OCI-LY1 (cell line): ENCODE results near the gene CFAP47.

Experiments
- H2AFZ ChIP-seq: fragments of 200-600 bp; sonication (generic), shearing (Covaris generic); 2 replicates; pipeline ENCODE4 v1.6.0; 2014; ENCODE audit warnings: antibody characterized with exemption, mild to moderate bottlenecking, low read length
- H3F3A ChIP-seq: fragments of 200-600 bp; sonication (generic), shearing (Covaris generic); 2 replicates; pipeline ENCODE4 v1.6.0; 2014; ENCODE audit warnings: mild to moderate bottlenecking, antibody characterized with exemption, low read length, moderate library complexity; ENCODE audit not compliant: insufficient read depth
- H3K27ac ChIP-seq: fragments of 200-600 bp; sonication (generic); 2 replicates; pipeline ENCODE4 v1.5.1; 2014; ENCODE audit warnings: low read length, mixed run types, mild to moderate bottlenecking, low read depth; ENCODE audit not compliant: poor library complexity, severe bottlenecking
- H3K27me3 ChIP-seq: fragments of 200-600 bp; sonication (generic); 2 replicates; pipeline ENCODE4 v1.6.0; 2014; ENCODE audit warnings: antibody characterized with exemption, mild to moderate bottlenecking, low read length, moderate library complexity; ENCODE audit not compliant: insufficient read depth
- H3K36me3 ChIP-seq: fragments of 200-600 bp; sonication (generic); 2 replicates; pipeline ENCODE4 v1.6.1; 2014; ENCODE audit warnings: mild to moderate bottlenecking, antibody characterized with exemption, low read length, moderate library complexity, mixed read lengths; ENCODE audit not compliant: insufficient read depth
- H3K4me1 ChIP-seq: fragments of 200-600 bp; sonication (generic); 2 replicates; pipeline ENCODE4 v1.5.1; 2014; ENCODE audit warnings: mild to moderate bottlenecking, low read length, moderate library complexity; ENCODE audit not compliant: insufficient read depth, severe bottlenecking
- H3K4me2 ChIP-seq: fragments of 200-600 bp; sonication (generic), shearing (Covaris generic); 2 replicates; pipeline ENCODE4 v1.6.1; 2014; ENCODE audit warnings: low read length
- H3K4me3 ChIP-seq: fragments of 200-600 bp; sonication (generic); 2 replicates; pipeline ENCODE4 v1.5.1; 2014; ENCODE audit warnings: low read length, low read depth, mild to moderate bottlenecking, mixed read lengths; ENCODE audit not compliant: poor library complexity, severe bottlenecking
- H3K79me2 ChIP-seq: fragments of 200-600 bp; shearing (Covaris generic); 2 replicates; pipeline ENCODE4 v1.6.1; 2016; ENCODE audit warnings: mixed run types, low read length, mixed read lengths; ENCODE audit not compliant: insufficient read depth
- H3K9ac ChIP-seq: fragments of 200-600 bp; sonication (generic), shearing (Covaris generic); 2 replicates; pipeline ENCODE4 v1.6.1; 2014; ENCODE audit warnings: mild to moderate bottlenecking, low read length, mixed read lengths
- H3K9me2 ChIP-seq: fragments of 200-600 bp; sonication (generic), shearing (Covaris generic); 2 replicates; pipeline ENCODE4 v1.6.1; 2014; ENCODE audit warnings: low read depth, mild to moderate bottlenecking, low read length, mixed read lengths
- H3K9me3 ChIP-seq: fragments of 200-600 bp; shearing (Covaris generic); 2 replicates; pipeline ENCODE4 v1.6.1; 2014; ENCODE audit warnings: low read length, mixed read lengths
- H4K20me1 ChIP-seq: fragments of 200-600 bp; sonication (generic), shearing (Covaris generic); 2 replicates; pipeline ENCODE4 v1.6.0; 2016; ENCODE audit warnings: mild to moderate bottlenecking, low read length; ENCODE audit not compliant: insufficient read depth
- EZH2 ChIP-seq: fragments of 200-600 bp; sonication (generic), shearing (Covaris generic); IDR thresholded peaks from 2 replicates; pipeline ENCODE4 v1.8.0; 2017; ENCODE audit warnings: borderline replicate concordance, mixed run types, mild to moderate bottlenecking, antibody characterized with exemption, low read length, moderate library complexity, mixed read lengths
- TF ChIP-seq, protein P1 (sequence below): fragments of 200-600 bp; sonication (generic), shearing (Covaris generic); IDR thresholded peaks from 2 replicates; pipeline ENCODE4 v1.5.1; 2017; ENCODE audit warnings: mild to moderate bottlenecking, antibody characterized with exemption, low read length, moderate library complexity, mixed read lengths

Gene CFAP47

DNA sequence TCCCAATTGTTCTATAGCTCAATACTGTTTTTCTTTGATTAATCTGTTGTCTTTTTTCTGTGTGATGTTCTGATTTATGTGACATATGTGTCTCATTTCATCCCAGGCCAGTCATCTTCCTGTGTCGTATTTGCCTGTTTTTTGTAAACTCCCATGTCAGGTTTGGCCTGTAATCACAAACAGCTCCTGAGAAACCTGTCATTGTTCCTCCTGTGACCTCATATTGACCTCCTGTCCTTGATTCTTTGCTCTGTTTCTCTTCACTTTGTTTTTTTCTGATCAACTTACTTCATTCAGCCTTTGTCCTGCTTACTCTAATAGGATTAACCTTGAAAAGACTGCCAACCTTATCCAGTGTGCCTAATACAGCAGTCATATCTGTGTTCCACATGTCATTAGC, 438.3 kb downstream of the CFAP47 start:
- Histone ChIP-seq H2AFZ (no peak overlapping the region), H3F3A (no peaks in the 10 kb centered on the region), H3K4me2 (no peak overlapping the region), H4K20me1 (no peaks in the 10 kb centered on the region), H3K4me3 (no peak overlapping the region), H3K27me3 (no peaks in the 10 kb centered on the region), H3K9me2 (no peaks in the 10 kb centered on the region), H3K79me2 (no peaks in the 10 kb centered on the region), H3K9me3 (no peaks in the 10 kb centered on the region), H3K9ac (no peak overlapping the region), H3K27ac (no peak overlapping the region), H3K4me1 (no peaks in the 10 kb centered on the region), H3K36me3 (no peaks in the 10 kb centered on the region)
- TF ChIP-seq, protein P1, sequence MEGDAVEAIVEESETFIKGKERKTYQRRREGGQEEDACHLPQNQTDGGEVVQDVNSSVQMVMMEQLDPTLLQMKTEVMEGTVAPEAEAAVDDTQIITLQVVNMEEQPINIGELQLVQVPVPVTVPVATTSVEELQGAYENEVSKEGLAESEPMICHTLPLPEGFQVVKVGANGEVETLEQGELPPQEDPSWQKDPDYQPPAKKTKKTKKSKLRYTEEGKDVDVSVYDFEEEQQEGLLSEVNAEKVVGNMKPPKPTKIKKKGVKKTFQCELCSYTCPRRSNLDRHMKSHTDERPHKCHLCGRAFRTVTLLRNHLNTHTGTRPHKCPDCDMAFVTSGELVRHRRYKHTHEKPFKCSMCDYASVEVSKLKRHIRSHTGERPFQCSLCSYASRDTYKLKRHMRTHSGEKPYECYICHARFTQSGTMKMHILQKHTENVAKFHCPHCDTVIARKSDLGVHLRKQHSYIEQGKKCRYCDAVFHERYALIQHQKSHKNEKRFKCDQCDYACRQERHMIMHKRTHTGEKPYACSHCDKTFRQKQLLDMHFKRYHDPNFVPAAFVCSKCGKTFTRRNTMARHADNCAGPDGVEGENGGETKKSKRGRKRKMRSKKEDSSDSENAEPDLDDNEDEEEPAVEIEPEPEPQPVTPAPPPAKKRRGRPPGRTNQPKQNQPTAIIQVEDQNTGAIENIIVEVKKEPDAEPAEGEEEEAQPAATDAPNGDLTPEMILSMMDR, result no peak
- TF ChIP-seq EZH2, result no peak

DNA sequence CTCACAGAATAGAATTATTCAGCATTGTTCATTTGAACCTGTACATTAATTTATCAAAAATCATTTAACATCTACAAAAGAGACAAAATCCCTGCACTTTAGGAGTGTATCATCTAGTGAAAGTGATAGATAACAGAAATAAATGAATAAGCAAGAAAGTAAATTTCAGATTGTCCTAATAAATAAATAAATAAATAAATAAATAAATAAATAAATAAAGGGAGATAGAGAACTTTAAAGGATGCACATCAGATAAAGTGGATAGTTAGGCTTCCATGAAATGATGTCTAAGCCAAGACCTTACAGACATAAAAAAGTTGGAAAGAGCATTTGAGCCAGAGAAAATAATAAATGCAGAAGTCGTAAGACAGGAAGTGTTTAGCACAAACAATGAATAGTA, 444.7 kb downstream of the CFAP47 start:
- H3K27me3 ChIP-seq, result no peaks in the 10 kb centered on the region
- no peak overlapping the region for H3K4me3 ChIP-seq
- no peak for TF ChIP-seq EZH2
- TF ChIP-seq, protein P1, result no peak
- H3K36me3 ChIP-seq, result no peaks in the 10 kb centered on the region
- no peaks in the 10 kb centered on the region for H3F3A ChIP-seq
- no peak overlapping the region for H3K27ac ChIP-seq
- no peaks in the 10 kb centered on the region for H3K9me2 ChIP-seq
- H3K4me2 ChIP-seq, result no peak overlapping the region
- H3K9ac ChIP-seq, result no peak overlapping the region
- H3K4me1 ChIP-seq, result no peaks in the 10 kb centered on the region
- H3K9me3 ChIP-seq, result no peaks in the 10 kb centered on the region
- no peaks in the 10 kb centered on the region for H4K20me1 ChIP-seq
- H3K79me2 ChIP-seq, result no peaks in the 10 kb centered on the region
- H2AFZ ChIP-seq, result no peak overlapping the region

DNA sequence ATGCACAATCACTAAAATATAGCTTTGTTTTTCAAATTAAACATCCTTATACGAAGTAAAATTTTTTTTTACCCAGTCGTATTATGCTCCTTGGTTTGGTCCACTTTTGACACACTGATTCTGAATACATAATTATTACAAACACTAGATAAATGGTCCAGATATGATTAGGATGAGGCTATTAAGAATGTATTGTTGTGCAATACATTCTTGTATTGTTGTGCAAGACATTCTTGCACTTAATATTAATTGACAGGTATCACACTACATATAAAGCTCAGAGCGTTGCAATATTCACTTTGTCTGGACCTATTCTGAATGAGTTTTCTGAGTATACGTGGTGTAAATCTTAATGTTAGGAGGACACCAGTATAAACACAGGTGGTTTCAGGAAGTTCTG, 464.0 kb downstream of the CFAP47 start:
- no peak overlapping the region for H3K9ac ChIP-seq
- TF ChIP-seq, protein P1, result no peak
- no peak for TF ChIP-seq EZH2
- no peak overlapping the region for H3K27ac ChIP-seq
- no peaks in the 10 kb centered on the region for H3K27me3 ChIP-seq
- H3F3A ChIP-seq, result no peaks in the 10 kb centered on the region
- H3K9me3 ChIP-seq, result no peaks in the 10 kb centered on the region
- H3K36me3 ChIP-seq, result no peaks in the 10 kb centered on the region
- no peaks in the 10 kb centered on the region for H3K9me2 ChIP-seq
- no peak overlapping the region for H3K4me3 ChIP-seq
- H3K4me1 ChIP-seq, result no peaks in the 10 kb centered on the region
- no peaks in the 10 kb centered on the region for H4K20me1 ChIP-seq
- H2AFZ ChIP-seq, result no peak overlapping the region
- no peak overlapping the region for H3K4me2 ChIP-seq
- H3K79me2 ChIP-seq, result no peaks in the 10 kb centered on the region
